Panc1 (cell line): Measurements from ENCODE around the gene PCBD2. TPM values are rescaled to one million over a fixed set of nuclear protein-coding genes. Genes with fewer than 3 reads are reported as not detected.

ENCODE experiments used
- ATAC-seq: fragments of 200-7000 bp; cut with Tn5 transposase; 2 replicates; pipeline ENCODE4 v1.9.1; 2020; ENCODE audit warnings: mild to moderate bottlenecking, moderate library complexity
- BruUV-seq: library from RNA; stranded (reverse); fragments of 400-500 nt; replicated peaks from 2 replicates; lab custom pipeline; 2021; lab: Mats Ljungman, UMichigan
- CTCF ChIA-PET: fragments of 300-600 bp; sonication (Branson Sonifier 250); formaldehyde crosslinking; loops from one replicate; lab custom pipeline; 2022; ENCODE audit warnings: antibody characterized with exemption; lab: Charles Lee
- POLR2A ChIA-PET: fragments of 300-600 bp; sonication (Branson Sonifier 250); formaldehyde crosslinking; loops from one replicate; lab custom pipeline; 2022; ENCODE audit warnings: antibody characterized with exemption; lab: Charles Lee
- DNase-seq: peaks from one replicate; pipeline ENCODE4 v3.0.0-alpha.2; 2010; ENCODE audit warnings: low read depth, low spot score
- H3K27ac ChIP-seq: 2 replicates; pipeline ENCODE4 v1.5.1; 2011; ENCODE audit warnings: mild to moderate bottlenecking, low read length, inconsistent platforms
- H3K27me3 ChIP-seq: fragments of 200-500 bp; sonication (Bioruptor generic); 2 replicates; pipeline ENCODE4 v1.6.0; 2014; ENCODE audit warnings: low read length, inconsistent platforms; ENCODE audit not compliant: control insufficient read depth, insufficient read depth
- H3K36me3 ChIP-seq: fragments of 200-500 bp; sonication (Bioruptor generic); 2 replicates; pipeline ENCODE4 v1.5.1; 2014; ENCODE audit warnings: inconsistent platforms, mild to moderate bottlenecking, low read length, moderate library complexity; ENCODE audit not compliant: control insufficient read depth, insufficient read depth
- H3K4me1 ChIP-seq: 2 replicates; pipeline ENCODE4 v1.5.1; 2011; ENCODE audit warnings: inconsistent platforms, mild to moderate bottlenecking, low read length, moderate library complexity; ENCODE audit not compliant: control insufficient read depth, insufficient read depth
- H3K4me3 ChIP-seq, 2 experiments: 2 replicates each; pipeline ENCODE4 v1.5.1; 2011 to 2012; ENCODE audit warnings: low read depth in 2 of 2, low read length in 2 of 2, mild to moderate bottlenecking in 2 of 2, inconsistent platforms in 1 of 2, moderate library complexity in 1 of 2
- H3K9me3 ChIP-seq: fragments of 200-500 bp; sonication (Bioruptor generic); 2 replicates; pipeline ENCODE4 v1.5.1; 2014; ENCODE audit warnings: low read depth, mild to moderate bottlenecking, inconsistent platforms, low read length, moderate library complexity; ENCODE audit not compliant: control insufficient read depth, insufficient read depth
- POLR2AphosphoS5 ChIP-seq: IDR thresholded peaks from 2 replicates; pipeline ENCODE4 v1.6.1; 2012; ENCODE audit warnings: mild to moderate bottlenecking, low read depth, low read length, moderate library complexity
- SIN3A ChIP-seq: IDR thresholded peaks from 2 replicates; pipeline ENCODE4 v1.6.1; 2012; ENCODE audit warnings: low read depth, mild to moderate bottlenecking, low read length, moderate library complexity, borderline replicate concordance; ENCODE audit not compliant: insufficient read depth
- TCF7L2 ChIP-seq: IDR thresholded peaks from 2 replicates; pipeline ENCODE4 v1.6.1; 2011; ENCODE audit warnings: mild to moderate bottlenecking, low read depth, low read length, inconsistent platforms
- in situ Hi-C: cut with HindIII; loops from 2 replicates; pipeline ENCODE4 v1.10.0; 2016; ENCODE audit warnings: low sequenced_read_pairs, low pct_unique_long_range_greater_than_20kb
- intact Hi-C: fragments of 100-400 bp; cut with micrococcal nuclease; formaldehyde crosslinking; loops from one replicate; pipeline ENCODE4 v1.10.0; 2022; ENCODE audit not compliant: unreplicated experiment
- total RNA-seq: library from RNA; stranded (reverse); gene quantifications from one replicate; pipeline ENCODE4 v1.2.1, GENCODE V29; 2021; ENCODE audit not compliant: unreplicated experiment
- TF ChIP-seq, protein P1 (sequence below): fragments of 450-650 bp; IDR thresholded peaks from 2 replicates; pipeline ENCODE4 v1.5.1; 2017; ENCODE audit warnings: mild to moderate bottlenecking
- TF ChIP-seq, protein P2 (sequence below), 2 experiments: IDR thresholded peaks; 2 replicates each; pipeline ENCODE4 v1.6.1; 2011 to 2012; ENCODE audit warnings: low read depth in 2 of 2, control low read depth in 1 of 2, low read length in 1 of 2, mild to moderate bottlenecking in 1 of 2, moderate library complexity in 1 of 2; ENCODE audit not compliant: insufficient read depth in 1 of 2

Gene PCBD2
- total RNA-seq, 1 experiment from 2014 or later = 19.8 TPM

DNA sequence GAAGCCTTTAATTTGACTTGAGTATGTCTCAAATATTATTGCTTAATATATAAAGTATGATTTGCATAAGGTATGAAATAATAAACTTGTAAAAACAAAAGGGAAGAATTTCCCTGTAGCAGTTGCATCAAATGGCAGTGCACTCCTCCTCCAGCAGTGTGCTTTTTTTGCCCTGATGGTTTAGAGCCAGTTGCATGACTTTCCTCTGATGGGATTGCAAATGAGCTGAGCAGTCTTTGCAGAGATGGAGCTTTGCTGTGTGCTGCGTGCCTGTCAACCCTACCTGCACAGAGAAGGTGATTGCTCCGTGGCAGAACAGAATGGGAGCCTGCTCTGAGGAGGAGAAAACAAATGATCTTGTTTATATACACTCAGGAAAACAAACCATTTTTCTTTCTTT is 40.1 kb downstream of the PCBD2 start:
- intact Hi-C loops = no loop called here

GRCh38 chr5:134948911-134949310 is 44.0 kb downstream of the PCBD2 start:
- in situ Hi-C loops = no loop called here
- BruUV-seq = no TSS peak

More for the DNA sequence above, 40.1 kb downstream of the PCBD2 start:
- H3K4me3 ChIP-seq = no peak overlapping the region
- CTCF ChIA-PET = no interaction called here
- H3K36me3 ChIP-seq = no peaks in the 10 kb centered on the region
- ATAC-seq (no peak), DNase-seq (no peak)
- no peaks in the 10 kb centered on the region for H3K27me3 ChIP-seq
- no peaks in the 10 kb centered on the region for H3K9me3 ChIP-seq
- H3K27ac ChIP-seq = no peak overlapping the region
- in situ Hi-C loops = no loop called here
- TF ChIP-seq POLR2AphosphoS5 = no peak
- TF ChIP-seq, protein P1, sequence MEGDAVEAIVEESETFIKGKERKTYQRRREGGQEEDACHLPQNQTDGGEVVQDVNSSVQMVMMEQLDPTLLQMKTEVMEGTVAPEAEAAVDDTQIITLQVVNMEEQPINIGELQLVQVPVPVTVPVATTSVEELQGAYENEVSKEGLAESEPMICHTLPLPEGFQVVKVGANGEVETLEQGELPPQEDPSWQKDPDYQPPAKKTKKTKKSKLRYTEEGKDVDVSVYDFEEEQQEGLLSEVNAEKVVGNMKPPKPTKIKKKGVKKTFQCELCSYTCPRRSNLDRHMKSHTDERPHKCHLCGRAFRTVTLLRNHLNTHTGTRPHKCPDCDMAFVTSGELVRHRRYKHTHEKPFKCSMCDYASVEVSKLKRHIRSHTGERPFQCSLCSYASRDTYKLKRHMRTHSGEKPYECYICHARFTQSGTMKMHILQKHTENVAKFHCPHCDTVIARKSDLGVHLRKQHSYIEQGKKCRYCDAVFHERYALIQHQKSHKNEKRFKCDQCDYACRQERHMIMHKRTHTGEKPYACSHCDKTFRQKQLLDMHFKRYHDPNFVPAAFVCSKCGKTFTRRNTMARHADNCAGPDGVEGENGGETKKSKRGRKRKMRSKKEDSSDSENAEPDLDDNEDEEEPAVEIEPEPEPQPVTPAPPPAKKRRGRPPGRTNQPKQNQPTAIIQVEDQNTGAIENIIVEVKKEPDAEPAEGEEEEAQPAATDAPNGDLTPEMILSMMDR = no peak
- TF ChIP-seq, protein P2, sequence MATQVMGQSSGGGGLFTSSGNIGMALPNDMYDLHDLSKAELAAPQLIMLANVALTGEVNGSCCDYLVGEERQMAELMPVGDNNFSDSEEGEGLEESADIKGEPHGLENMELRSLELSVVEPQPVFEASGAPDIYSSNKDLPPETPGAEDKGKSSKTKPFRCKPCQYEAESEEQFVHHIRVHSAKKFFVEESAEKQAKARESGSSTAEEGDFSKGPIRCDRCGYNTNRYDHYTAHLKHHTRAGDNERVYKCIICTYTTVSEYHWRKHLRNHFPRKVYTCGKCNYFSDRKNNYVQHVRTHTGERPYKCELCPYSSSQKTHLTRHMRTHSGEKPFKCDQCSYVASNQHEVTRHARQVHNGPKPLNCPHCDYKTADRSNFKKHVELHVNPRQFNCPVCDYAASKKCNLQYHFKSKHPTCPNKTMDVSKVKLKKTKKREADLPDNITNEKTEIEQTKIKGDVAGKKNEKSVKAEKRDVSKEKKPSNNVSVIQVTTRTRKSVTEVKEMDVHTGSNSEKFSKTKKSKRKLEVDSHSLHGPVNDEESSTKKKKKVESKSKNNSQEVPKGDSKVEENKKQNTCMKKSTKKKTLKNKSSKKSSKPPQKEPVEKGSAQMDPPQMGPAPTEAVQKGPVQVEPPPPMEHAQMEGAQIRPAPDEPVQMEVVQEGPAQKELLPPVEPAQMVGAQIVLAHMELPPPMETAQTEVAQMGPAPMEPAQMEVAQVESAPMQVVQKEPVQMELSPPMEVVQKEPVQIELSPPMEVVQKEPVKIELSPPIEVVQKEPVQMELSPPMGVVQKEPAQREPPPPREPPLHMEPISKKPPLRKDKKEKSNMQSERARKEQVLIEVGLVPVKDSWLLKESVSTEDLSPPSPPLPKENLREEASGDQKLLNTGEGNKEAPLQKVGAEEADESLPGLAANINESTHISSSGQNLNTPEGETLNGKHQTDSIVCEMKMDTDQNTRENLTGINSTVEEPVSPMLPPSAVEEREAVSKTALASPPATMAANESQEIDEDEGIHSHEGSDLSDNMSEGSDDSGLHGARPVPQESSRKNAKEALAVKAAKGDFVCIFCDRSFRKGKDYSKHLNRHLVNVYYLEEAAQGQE (IDR thresholded peaks at IDR 0.05; ENCODE audit: insufficient read depth in 1 of 2, low read depth in 2 of 2, low read length in 1 of 2) = no peak
- no peak for TF ChIP-seq TCF7L2
- TF ChIP-seq SIN3A = no peak
- POLR2A ChIA-PET = no interaction called here
- H3K4me1 ChIP-seq = no peaks in the 10 kb centered on the region
- no TSS peak for BruUV-seq

More at GRCh38 chr5:134948911-134949310, 44.0 kb downstream of the PCBD2 start:
- intact Hi-C loops = no loop called here
- CTCF ChIA-PET = no interaction called here
- Histone ChIP-seq H3K4me3 (no peak overlapping the region), H3K36me3 (no peaks in the 10 kb centered on the region), H3K9me3 (no peaks in the 10 kb centered on the region), H3K4me1 (no peaks in the 10 kb centered on the region), H3K27me3 (no peaks in the 10 kb centered on the region), H3K27ac (no peak overlapping the region)
- TF ChIP-seq, protein P1 = no peak
- POLR2A ChIA-PET = no interaction called here
- DNase-seq = no peak
- no peak for ATAC-seq
